ENCODE measurements around the gene PSAPL1.

PSAPL1 gene

GRCh38 chr4:7420661-7421040 lies 14.1 kb downstream of the PSAPL1 start:
- no peak for TF ChIP-seq CTCF (conservative IDR thresholded peaks at IDR 0.05; ENCODE audit: low read length)
- no peak for DNase-seq (ENCODE audit: low read depth)
- H3K4me3 ChIP-seq (ENCODE audit: low read length), result no peak overlapping the region

- no peak overlapping the region for H3K4me3 ChIP-seq (ENCODE audit: low read length)
- no peak for TF ChIP-seq CTCF (conservative IDR thresholded peaks at IDR 0.05; ENCODE audit: low read length)
- no peak for DNase-seq (ENCODE audit: low read depth)
These were observed 14.6 kb downstream of the PSAPL1 start for GRCh38 chr4:7419961-7420660.

DNA sequence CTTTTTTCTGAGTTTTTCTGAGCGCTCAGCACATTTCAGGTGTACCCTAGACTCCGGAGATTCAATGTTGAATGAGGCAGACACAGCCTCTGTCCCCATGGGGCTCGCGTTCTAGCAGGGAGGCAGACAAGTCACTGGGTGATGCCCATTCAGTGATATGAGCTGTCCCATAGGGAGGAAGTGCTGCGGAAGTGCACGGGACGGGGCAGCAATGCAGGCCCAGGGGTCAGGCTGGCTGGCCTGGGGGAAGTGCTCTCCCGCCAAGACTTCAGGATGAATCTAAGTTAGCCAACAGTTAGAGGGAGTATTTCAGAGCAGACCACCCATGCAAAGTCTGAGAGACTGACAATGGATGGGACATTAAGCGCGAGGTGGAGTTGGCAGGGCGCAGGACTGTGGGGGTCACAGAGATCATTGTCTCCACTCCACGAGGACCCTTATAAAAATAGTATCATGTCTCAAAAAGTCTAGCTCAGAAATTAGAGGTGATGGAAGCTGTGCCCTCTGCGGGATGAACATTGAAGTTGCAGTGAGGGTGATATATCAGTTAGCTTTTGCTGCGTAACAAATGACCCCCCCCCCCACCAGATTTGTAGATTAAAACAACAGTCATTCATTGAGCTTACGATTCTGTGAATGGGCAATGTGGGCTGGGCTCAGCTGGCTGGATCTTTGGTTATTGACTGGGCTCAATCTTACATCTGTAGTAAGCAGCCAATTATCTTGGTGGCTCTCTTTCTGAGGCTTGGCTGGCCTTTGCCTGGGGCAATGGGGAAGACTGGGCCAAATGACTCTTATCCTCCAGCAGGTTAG lies 16.4 kb downstream of the PSAPL1 start:
- no peak for DNase-seq (ENCODE audit: low read depth)
- H3K4me3 ChIP-seq (ENCODE audit: low read length), result no peak overlapping the region
- TF ChIP-seq CTCF (conservative IDR thresholded peaks at IDR 0.05; ENCODE audit: low read length), result no peak

DNA sequence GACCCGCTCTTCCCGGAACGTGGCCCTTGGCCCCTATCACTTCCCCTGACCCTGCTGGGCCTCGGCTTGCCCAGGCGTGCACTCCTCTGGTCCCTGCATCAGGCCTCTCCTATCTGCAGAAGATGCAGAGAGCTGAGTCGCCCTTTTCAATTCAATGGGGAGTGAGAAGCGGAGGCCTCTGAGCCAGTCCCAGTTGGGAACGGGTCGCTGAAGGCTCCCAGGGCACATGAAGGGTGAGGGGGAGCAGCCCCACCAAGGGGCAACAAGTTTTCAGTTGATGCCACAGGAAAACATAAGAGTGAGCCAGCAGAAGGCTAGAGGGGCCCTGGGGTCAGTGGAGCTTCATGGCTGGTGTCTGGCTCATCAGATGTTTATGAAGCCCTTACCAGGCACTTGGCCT lies 17.1 kb downstream of the PSAPL1 start:
- no peak overlapping the region for H3K4me3 ChIP-seq (ENCODE audit: low read length)
- TF ChIP-seq CTCF (conservative IDR thresholded peaks at IDR 0.05; ENCODE audit: low read length), result no peak
- DNase-seq (ENCODE audit: low read depth), result no peak

DNA sequence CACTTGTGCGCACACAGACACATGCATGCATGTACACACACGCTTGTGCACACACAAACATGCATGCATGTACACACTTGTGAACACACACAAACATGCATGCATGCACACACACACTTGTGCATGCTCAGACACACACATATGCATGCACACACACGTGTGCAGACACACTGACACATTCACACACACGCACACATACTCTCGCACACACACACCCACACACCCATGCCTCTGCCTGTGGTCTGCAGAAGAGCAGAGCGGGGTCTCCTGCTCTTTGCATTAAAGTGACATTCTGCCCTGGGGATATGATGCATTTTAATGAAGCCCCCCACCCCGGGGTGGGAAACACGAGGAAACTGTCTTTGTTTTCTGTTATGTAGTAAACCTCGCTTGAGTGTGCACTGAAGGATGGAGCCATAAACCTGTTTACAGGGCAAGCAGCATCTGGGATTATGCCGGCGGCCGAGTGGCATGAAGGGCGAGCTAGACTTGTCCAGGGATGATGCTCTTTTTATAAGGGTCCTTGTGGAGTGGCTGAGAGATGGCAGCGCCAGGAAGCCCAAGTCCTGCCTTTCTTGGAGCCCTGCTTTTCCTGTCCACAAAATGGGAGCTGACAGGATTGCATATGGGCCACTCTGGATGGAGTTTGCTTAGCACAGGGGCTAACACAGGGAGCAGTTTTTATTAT lies 17.8 kb downstream of the PSAPL1 start:
- TF ChIP-seq CTCF (conservative IDR thresholded peaks at IDR 0.05; ENCODE audit: low read length), result no peak
- no peak for DNase-seq (ENCODE audit: low read depth)
- no peak overlapping the region for H3K4me3 ChIP-seq (ENCODE audit: low read length)

- DNase-seq (ENCODE audit: low read depth), result no peak
- TF ChIP-seq CTCF (conservative IDR thresholded peaks at IDR 0.05; ENCODE audit: low read length), result no peak
- H3K4me3 ChIP-seq (ENCODE audit: low read length), result no peak overlapping the region
These were observed 18.6 kb downstream of the PSAPL1 start for GRCh38 chr4:7415927-7416686.

Data from AG10803 (cell line).